Activated naive CD4-positive, alpha-beta T cell (primary cell): Measurements from ENCODE around the gene TMEM115.

Source experiments
- DNase-seq, 4 experiments: peaks; one replicate each; lab custom pipeline; 2025; lab: John Stamatoyannopoulos, UW

TMEM115 gene, protein sequence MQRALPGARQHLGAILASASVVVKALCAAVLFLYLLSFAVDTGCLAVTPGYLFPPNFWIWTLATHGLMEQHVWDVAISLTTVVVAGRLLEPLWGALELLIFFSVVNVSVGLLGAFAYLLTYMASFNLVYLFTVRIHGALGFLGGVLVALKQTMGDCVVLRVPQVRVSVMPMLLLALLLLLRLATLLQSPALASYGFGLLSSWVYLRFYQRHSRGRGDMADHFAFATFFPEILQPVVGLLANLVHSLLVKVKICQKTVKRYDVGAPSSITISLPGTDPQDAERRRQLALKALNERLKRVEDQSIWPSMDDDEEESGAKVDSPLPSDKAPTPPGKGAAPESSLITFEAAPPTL

DNA sequence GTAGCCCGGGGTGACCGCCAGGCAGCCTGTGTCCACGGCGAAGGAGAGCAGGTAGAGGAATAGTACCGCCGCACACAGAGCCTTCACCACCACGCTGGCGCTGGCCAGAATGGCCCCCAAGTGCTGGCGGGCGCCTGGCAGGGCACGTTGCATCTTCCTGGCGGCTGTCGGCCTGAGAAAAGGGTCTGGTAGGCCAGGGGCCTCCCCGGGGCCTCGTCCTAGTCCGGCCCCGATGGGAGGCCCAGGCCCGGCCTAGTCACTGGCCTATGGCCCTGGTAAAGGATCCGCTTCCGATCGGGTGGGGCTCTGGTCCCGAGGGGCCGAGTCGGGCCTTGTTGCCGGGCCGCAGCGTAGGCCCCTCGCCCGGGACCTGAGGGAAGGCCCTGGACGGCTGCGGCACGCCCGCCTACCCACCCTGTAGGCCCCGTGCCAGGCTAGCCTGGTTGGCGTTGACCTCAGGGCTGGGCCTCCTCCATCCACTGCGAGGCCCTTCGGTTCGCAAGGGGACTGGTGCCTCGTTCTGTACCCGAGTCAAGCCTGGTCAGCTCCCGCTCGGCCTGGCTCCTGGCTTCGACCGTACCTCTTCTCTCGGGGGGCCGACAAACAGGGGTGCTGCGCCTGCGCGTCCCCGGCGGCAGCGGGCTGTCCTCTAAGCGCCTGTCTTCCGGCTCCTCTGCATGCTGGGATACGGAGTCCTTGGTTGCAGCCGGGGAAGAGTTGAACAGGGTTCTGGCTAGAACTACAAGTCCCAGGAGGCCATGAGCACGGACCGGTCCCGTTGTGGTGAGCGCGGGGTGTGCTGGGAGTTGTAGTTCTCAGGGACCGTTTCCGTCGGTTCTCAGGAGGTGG lies at the start of gene TMEM115:
TSS of gene TMEM115 (minus strand) at position 611 of the 849 bp plus-strand sequence. CDS start at position 153, 458 bp downstream.
- peak; percentile 75 to 87 (median 81) for DNase-seq

DNA sequence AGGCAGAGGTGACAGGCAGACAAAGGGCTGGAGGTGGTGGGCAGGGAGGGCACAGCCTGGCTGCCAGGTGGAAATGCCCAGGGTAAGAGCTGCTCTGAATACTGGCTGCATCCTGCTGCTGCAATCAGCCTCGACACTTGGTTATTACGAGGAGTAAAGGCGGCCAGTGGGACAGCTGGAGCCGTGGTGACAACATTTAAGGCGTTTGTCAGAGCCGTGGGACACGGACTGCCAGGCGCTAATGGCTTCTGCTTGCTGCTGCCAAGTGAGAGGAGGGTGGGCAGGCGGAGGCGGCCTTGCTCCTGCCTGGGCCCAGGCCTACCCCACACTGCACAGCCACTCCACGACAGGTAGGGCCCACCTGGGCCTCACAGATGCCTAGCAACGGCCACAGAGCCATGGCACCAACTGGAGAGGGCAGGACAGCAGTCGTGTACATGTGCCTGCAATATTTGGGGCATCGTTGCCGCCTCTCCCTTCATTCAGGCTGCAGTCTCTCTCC lies 49.2 kb upstream of the TMEM115 start:
- DNase-seq, result no peak

DNA sequence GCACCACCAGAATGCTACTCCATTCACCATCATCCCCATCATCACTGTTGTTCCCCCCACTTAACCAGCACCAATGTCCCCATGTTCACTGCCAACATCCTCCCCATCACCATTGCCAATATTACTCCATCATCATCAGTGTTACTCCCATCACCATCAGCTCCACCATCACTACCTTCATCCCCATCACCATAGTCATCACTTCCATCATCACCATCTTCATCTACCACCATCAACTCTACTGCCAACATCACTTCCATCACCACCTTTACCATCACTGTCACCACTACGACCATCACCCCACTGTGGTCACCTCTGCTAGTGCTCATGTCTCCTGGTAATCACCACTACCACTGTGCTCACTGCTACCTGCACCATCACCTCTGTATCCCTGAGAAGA lies 47.2 kb upstream of the TMEM115 start:
- no peak for DNase-seq

DNA sequence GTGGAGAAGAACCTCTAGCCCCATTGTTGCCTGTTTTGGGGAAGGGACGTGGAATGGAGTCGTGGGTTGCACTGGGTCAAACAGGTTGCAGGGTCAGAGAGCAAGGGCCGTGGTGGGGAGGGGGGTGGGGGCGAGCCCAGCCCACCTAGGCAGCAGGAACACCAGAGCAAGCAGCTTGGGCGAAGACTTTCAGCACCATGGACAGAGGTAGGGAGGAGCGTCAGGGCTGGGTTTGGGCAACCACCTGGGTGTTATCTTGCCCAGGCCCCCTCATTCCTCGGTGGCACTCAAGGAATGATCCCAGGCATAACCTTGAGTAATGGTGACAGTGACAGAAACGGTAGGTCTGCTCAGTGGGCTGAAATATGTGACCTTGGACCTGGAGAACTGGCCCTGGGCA lies 45.9 kb upstream of the TMEM115 start:
- no peak for DNase-seq

DNA sequence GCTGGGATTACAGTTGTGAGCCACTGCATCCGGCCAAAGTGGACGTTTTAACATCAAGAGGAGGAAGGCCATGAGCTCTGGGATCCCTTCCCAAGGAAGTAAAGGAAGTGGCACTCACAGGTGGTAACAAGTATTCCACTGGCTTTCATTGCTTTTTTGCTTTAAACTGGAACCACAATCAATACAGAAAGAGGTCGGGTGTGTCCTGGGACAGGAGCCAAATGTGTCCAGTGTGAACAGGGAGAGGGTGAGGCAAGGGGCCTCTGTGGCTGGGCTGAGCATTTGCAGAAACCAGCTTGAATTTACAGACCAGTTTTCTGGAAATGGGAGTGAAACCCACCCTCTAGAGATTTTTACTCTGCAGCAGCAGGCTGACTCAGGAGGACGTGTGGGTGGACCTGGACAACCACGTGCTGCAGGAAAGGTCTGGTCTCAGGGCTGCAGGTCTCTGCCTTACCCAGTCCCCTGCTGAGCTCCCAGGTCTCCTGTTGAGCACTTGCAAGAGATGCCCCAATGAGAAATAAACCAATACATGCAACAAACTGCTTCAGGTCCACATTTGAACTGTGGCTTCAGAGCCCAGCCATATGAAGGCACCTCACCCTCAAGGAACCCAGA lies 42.8 kb upstream of the TMEM115 start:
- no peak for DNase-seq

DNA sequence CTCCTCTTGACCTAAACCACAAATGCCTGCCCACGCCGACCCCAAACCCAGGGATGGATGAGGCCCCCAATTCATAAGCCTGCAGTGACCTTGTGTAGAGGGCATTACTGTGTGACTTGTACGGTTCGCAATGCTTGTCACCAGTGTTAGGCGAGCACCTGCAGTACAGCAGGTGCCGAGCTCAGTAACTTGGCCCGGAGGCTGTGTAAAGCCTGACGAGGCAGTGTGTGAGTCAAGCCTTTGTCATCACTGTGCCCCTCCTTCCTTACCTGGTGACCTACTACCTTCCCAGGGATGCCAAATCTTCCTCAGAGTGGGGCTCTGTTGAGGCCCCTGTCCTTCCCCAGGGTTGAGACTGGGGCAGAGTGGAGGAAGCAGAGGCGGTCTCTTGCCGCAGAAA lies 37.2 kb upstream of the TMEM115 start:
- DNase-seq, result no peak

DNA sequence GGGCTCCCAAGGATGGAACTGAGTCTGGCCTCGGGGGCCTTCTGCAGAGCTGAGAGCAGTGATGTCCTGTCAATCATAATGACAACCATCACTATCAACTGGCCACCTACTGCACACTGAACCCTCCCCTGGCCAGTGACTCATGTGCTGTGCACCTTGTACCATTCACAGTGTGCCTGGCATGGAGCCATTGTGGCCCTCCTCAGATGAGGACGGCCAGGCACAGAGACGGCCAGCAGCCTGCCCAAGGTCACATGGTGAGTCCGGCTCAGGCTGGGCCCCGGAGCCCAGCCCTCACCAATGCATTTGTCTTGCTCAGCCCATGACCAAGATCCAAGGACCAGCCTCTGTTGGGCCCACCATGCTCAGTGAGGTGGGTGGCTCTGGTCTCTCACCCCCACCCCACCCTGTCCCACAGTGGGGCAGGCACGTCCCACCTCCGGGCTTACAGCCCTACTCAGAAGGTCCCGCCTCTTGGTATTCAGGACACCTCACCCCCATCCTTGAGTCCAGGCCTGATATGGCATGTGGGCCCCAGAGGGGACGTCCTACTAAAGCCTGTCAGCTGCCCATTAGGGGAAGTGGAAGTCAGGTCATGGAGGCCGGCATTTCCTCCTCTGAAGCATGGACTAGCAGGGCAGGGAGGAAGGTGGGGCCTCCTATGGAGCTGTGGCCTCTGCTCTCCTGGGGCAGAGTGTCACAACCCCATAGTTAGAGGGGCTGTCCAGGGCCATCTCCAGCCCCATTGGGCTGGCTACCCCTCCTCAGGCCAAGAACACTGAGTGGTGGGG lies 35.9 kb upstream of the TMEM115 start:
- DNase-seq, result no peak

DNA sequence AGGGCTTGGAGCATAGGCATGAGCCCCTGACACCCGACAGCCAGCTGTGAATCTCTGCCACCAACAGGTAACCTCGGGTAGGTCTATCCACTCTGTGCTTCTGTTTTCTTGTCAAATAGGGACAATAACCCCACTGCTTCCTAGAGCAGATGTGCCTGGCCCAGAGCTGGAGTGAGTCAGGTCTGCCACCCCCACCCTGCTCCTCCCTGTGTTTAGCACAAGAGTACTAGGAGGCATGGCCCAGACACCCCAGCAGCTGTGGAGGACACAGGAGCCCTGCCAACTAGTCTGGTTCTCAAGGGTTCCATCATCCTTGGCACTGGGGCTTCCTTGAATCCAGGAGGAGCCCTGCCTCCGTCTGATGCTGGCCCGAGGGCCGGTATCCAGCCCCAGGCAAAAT lies 33.7 kb upstream of the TMEM115 start:
- DNase-seq, result no peak

DNA sequence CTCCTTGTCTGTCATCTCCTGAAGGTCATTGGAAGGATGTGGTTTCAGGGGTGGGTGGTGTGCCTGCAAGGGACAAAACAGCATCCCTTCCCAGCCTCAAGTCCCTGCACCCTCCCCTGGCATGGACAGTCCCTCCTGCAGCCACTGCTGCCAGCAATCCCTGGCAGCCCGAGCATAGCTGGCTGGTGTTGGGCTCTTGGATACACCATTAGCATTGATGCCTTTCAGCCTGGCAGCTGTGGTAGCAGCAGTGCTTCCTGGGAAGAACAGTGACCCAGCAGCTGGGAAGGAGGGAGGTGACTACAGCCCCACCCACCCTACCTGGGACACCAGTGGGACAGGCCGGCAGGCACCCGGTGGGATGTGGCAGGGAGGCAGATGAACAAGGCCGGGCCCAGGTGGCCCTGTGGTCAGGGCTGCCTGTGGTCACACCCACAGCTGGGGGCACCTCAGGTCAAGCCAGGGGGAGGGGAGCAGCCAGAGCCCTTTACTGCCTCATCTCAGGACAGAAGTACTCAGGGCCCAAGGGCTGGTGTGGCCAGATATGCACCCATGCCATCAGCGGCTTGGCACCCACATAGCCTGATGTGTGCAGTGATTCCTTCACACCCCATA lies 32.9 kb upstream of the TMEM115 start:
- DNase-seq, result no peak

DNA sequence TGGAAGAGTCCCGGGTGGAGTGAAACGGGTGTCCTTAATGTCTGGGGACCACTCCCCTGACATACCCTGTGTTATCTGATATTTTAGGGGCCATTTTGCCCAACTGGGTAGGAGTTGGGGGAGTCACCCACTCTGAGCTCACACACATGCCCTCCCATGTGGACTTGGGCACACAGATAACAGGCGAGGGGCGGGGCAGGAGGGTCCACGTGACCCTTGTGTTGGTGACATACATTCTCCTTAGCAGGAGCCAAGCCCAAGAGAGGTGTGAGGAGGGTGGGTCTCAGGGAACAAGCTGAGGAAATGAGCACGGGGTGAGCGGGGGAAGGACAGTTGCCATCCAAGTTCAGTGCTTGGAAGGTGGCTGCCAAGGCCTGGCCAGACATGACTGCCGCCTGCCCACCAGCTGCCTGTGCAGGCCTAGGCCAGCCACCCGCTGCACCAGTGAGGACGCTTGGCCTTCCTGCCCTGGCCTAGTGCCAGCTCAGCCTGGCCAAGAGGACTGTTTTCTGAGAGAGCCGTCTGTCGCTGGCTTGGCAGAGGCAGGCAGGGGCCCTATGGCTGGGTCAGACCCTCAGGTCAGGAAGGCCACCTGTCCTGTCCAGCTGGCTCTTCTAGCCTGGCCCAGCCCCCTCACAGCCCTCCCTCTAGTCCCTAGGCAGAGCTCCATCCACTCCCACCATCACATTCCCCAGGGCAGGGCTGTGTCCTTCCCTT lies 31.3 kb upstream of the TMEM115 start:
- DNase-seq, result no peak

DNA sequence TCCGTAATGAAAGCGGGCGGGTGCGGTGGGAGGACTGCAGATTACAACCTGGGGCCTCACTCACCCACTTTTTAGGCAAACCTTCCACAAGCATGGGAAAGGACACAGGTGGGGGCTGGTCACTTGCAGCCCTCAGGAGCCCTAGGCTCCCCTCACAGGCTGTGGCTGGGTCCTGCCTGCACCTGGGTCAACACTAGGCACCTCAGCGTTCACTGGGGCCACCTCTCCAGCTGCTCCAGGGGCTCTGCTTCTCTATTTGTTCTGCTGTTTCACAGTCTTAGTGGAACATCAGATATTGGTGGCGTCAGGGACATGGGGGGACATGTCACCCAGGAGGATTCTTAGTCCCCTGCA lies 30.1 kb upstream of the TMEM115 start:
- no peak for DNase-seq

DNA sequence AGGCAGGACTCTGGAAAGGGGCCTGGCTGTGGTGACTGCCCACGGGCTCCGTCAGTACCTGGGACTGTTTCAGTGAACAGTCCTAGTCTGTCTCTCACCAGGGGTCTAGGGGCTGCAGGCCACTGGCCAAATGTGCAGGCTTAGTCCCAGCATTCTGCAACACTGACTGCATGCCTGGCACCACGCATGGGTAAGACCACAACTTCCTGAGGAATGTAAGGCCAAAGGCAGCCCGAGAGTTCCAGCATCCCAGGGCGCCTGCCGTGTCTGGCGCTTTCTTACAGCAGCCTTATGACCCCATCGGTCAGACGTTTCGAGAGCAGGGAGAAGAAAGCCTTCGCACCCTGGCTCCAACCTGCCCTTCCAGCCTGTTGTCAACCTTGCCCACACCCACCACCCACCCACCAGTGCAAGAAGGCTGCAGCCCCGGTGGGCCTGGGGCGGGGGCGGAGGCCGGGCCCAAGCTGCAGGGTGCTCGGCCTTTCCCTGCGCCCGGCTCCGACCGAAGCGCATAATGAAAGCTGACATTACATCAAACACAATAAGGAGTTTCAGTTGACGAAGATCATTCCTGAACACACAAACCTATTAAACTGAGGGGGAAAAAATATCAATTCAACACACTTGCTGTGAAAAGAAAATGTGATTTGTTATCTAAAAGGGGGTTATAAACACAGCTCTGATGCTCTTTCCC lies 29.5 kb upstream of the TMEM115 start:
- no peak for DNase-seq

DNA sequence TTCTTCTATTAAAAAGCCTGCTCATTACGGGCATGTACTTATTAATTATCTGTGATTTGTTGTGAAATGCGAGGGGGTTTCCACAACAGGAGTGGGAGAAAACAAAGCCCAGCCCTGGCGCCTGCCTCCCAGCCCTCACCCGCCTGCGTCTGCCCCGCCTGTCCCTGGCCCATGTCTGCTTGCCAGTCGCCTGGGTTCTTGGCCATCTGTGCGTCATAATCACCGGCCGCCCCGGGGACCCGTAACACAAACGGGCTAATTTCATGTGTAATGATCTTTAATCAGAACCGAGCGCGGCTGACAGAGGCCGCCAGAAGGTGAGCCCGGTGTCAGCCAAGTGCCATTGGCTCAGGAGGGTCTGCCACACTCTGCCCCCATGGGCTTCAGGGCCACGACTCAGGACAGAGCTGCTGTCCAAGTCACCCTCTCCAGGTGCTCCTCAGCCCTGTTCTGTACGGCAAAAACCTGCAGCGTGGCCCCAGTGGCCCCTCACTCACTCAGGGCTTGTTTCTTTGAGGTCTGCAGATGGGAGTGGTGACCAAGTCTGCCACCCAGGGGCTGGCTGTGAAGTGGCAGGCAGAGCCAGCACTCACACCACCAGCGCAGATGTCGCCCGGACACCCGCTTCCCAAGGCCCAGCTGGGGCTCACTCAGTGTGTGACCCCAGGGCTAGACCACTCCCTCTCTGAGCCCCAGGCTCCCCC lies 28.8 kb upstream of the TMEM115 start:
- DNase-seq, result no peak

DNA sequence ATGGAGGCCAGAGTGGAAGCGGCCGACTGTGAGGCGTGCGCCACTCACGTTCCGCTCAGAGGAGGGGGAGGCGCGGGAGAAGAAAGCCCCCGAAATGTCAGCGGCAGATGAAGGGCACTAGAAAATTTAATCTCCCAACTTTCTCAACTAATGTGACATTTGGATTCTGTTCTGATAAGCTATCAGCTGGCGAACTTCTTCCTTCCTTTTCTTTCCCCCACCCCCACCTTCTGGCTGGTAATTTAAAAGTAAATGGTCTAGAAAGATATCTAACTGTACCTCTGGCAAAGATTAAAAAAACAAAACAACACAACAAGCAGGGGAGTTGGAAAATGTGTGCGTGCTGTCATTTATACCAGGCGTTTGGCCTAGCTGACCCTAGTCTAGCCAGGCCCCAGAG lies 26.4 kb upstream of the TMEM115 start:
- DNase-seq, result no peak

DNA sequence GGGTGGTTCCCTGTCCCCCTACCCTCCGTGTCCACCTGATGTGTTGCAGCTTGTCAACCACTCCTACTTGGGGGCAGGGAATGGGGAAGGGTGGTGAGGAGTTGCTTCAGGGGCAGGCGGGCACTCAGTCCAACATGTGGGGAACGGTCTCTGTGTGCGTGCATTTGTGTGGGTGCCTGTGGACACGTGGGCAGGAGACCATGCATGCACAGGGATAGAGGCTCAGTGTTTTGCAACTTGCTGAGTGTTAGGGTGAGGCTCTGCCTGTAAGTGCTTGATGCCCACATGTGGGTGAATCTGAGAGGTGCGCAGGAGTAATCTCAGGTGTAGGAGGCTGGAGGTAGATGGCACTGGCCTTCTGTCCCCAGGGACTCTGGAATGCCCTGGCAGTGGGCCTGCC lies 24.4 kb upstream of the TMEM115 start:
- no peak for DNase-seq

DNA sequence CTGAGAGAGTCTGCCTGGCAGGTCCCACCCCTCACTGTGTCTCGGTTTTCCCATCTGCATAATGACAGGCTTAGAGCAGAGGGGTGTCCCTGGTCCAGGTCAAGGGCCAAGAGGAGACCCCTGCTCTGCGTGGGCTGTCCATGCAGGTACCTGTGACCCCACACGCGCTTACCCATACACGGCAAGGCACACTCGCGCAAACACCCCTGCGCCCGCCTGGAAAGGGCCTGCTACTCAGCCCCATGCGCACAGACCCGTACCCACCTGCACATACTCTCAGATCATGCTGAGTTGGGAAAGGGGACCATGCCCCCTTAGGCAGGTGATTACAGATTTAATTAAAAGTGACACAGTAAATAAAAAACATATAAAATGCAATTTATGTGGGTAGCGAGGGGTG lies 23.4 kb upstream of the TMEM115 start:
- no peak for DNase-seq

DNA sequence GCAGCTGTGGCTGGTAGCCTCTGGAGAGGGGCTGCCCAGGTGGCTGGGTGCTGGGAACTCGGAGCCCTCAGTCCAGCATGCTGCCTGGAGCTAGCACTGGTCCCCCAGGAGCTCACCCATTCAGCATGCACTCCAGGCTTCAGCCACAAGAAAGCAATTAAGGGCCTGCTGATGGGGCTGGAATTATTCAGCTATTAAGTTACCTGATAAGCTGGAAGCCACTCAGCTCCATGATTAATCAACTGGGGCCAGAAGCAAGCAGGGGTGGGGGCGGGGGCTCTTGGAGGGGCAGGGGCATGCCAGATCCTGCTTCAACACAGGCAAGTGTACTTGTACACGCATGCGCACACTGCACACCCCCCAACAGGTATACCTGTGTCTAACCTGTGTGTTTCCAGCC lies 22.1 kb upstream of the TMEM115 start:
- DNase-seq, result no peak

DNA sequence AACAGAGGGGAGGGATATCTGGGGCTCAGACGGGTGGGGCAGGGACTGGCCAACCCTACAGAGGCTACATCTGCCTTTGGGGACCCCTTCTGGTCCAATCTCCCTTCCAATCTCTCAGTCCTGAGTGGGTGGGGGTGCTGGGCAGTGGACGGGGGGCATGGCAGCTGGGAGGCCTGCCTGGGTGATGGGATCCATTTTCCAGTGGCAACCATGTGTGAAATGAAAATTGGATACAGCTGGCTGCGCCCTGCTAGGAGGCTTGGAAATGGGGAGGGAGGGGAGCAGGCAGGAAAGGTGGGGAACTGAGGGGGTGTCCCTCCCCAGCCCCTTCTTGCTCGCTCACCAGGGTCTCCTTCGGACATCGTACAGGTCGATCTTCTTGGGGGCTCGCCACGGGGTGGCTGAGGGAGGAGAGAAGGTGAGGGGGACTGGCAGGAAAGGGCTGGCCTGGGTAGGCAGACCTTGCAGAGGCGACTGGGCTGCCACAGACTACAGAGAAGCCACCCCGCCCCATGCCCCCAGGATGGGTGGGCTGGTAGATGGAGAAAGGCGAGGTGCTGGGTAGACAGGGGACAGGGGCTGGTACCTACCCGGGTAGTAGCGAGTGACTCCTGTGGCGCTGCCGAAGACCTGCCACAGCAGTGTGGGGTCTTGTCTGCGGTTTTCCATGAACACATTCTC lies 21.2 kb upstream of the TMEM115 start:
- no peak for DNase-seq

DNA sequence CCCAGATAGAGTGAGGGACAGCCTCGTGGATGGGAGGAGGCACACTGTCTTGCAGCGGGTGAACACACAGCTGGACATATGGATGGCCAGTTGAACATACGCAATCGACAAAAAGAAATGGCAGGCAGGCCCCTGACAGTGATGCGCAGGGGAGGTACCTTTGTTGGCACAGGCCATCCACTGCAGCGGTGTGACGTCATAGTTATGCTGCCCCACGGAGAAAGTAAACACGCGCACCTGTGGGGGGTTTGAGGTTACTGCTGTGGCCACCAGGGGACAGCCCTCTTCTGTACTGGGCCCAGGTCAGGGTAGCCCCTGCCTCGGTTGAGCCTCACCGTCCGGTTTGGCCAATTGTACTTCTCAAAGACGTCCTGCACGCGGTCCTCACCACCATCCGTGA lies 19.4 kb upstream of the TMEM115 start:
- no peak for DNase-seq
